Fibroblast of lung (primary cell): Measurements from ENCODE around the gene WBP1L. TPM values are rescaled to one million over a fixed set of nuclear protein-coding genes. Genes with fewer than 3 reads are reported as not detected.

Experiments
- DNase-seq, 2 donors: peaks; one replicate each; pipeline versions ENCODE4 v3.0.0 to v3.0.0-alpha.2; 2010; ENCODE audit warnings: low read depth in 2 of 2
- H2AFZ ChIP-seq: 2 replicates; pipeline ENCODE4 v1.5.1; 2012; ENCODE audit warnings: low read length, control low read depth, inconsistent platforms
- H3K27ac ChIP-seq: 2 replicates; pipeline ENCODE4 v1.5.1; 2011; ENCODE audit warnings: low read length, control low read depth; ENCODE audit not compliant: insufficient read depth
- H3K27me3 ChIP-seq: 2 replicates; pipeline ENCODE4 v1.5.1; 2011; ENCODE audit warnings: mild to moderate bottlenecking, low read length; ENCODE audit not compliant: control insufficient read depth, insufficient read depth
- H3K36me3 ChIP-seq: 2 replicates; pipeline ENCODE4 v1.5.1; 2011; ENCODE audit warnings: low read length; ENCODE audit not compliant: control insufficient read depth, insufficient read depth
- H3K4me1 ChIP-seq: 2 replicates; pipeline ENCODE4 v1.5.1; 2011; ENCODE audit warnings: low read length; ENCODE audit not compliant: control insufficient read depth, insufficient read depth; ENCODE audit errors: extremely low read depth
- H3K4me2 ChIP-seq: 2 replicates; pipeline ENCODE4 v1.5.1; 2011; ENCODE audit warnings: low read length, control low read depth; ENCODE audit not compliant: insufficient read depth; ENCODE audit errors: extremely low read depth
- H3K4me3 ChIP-seq, 4 experiments: fragments of 200-600 bp in 1 of 4; sonication (generic) in 1 of 4; replicated peaks in 1 of 4; 2 replicates each; pipeline ENCODE4 v1.5.1; 2011 to 2016; ENCODE audit warnings: low read length in 4 of 4, low read depth in 3 of 4, mild to moderate bottlenecking in 3 of 4, control low read depth in 2 of 4, inconsistent platforms in 1 of 4, mixed read lengths in 1 of 4; ENCODE audit not compliant: insufficient read depth in 1 of 4; ENCODE audit errors: control extremely low read depth in 1 of 4
- H3K79me2 ChIP-seq: 2 replicates; pipeline ENCODE4 v1.5.1; 2012; ENCODE audit warnings: mild to moderate bottlenecking, low read length, inconsistent platforms; ENCODE audit not compliant: control insufficient read depth, insufficient read depth
- H3K9ac ChIP-seq: 2 replicates; pipeline ENCODE4 v1.5.1; 2011; ENCODE audit warnings: mild to moderate bottlenecking, low read length, control low read depth; ENCODE audit not compliant: insufficient read depth
- H3K9me3 ChIP-seq: 2 replicates; pipeline ENCODE4 v1.5.1; 2012; ENCODE audit warnings: low read depth, low read length; ENCODE audit not compliant: control insufficient read depth, insufficient read depth
- H4K20me1 ChIP-seq: 2 replicates; pipeline ENCODE4 v1.5.1; 2011; ENCODE audit warnings: low read length; ENCODE audit not compliant: control insufficient read depth, insufficient read depth; ENCODE audit errors: extremely low read depth
- EZH2 ChIP-seq: IDR thresholded peaks from 2 replicates; pipeline ENCODE4 v1.5.1; 2012; ENCODE audit warnings: low read length, control low read depth, mild to moderate bottlenecking; ENCODE audit errors: missing control alignments
- polyA plus RNA-seq, 2 donors: library from polyadenylated mRNA; depleted of rRNA in 1 of 2; stranded (reverse) in 1 of 2; unstranded in 1 of 2; fragments of >200 nt; gene quantifications; 2 replicates each; pipeline ENCODE4 v1.2.1, GENCODE V29; 2011 to 2012; ENCODE audit warnings: missing spikeins in 1 of 2
- total RNA-seq: library from RNA; depleted of rRNA; stranded (reverse); fragments of >200 nt; gene quantifications from 2 replicates; pipeline ENCODE4 v1.2.1, GENCODE V29; 2014
- TF ChIP-seq, protein P1 (sequence below), 2 donors: IDR thresholded peaks in 1 of 2; conservative IDR thresholded peaks in 1 of 2; 1 replicate in 1 of 2; 2 replicates in 1 of 2; pipeline ENCODE4 v1.5.1; 2011 to 2012; ENCODE audit warnings: low read length in 2 of 2, control low read depth in 1 of 2, inconsistent platforms in 1 of 2, low read depth in 1 of 2, mild to moderate bottlenecking in 1 of 2

The WBP1L gene
- total and polyA plus RNA-seq, 2 donors (not counting 1 experiment from before 2014, with no cell fraction given): 36.8 to 40.0 TPM

GRCh38 chr10:102808380-102808779 is 64.6 kb downstream of the WBP1L start:
- TF ChIP-seq EZH2: no peak
- TF ChIP-seq, protein P1, sequence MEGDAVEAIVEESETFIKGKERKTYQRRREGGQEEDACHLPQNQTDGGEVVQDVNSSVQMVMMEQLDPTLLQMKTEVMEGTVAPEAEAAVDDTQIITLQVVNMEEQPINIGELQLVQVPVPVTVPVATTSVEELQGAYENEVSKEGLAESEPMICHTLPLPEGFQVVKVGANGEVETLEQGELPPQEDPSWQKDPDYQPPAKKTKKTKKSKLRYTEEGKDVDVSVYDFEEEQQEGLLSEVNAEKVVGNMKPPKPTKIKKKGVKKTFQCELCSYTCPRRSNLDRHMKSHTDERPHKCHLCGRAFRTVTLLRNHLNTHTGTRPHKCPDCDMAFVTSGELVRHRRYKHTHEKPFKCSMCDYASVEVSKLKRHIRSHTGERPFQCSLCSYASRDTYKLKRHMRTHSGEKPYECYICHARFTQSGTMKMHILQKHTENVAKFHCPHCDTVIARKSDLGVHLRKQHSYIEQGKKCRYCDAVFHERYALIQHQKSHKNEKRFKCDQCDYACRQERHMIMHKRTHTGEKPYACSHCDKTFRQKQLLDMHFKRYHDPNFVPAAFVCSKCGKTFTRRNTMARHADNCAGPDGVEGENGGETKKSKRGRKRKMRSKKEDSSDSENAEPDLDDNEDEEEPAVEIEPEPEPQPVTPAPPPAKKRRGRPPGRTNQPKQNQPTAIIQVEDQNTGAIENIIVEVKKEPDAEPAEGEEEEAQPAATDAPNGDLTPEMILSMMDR (conservative IDR thresholded peaks at IDR 0.05 in 1 of 2, IDR thresholded peaks at IDR 0.05 in 1 of 2; ENCODE audit: low read depth in 1 of 2, low read length in 2 of 2): no peak
- no peak overlapping the region for H2AFZ ChIP-seq
- H3K4me3 ChIP-seq: no peak overlapping the region
- no peaks in the 10 kb centered on the region for H3K79me2 ChIP-seq
- no peaks in the 10 kb centered on the region for H4K20me1 ChIP-seq
- H3K27ac ChIP-seq: no peak overlapping the region
- no peak for DNase-seq
- H3K9ac ChIP-seq: no peak overlapping the region
- no peak overlapping the region for H3K4me2 ChIP-seq
- peaks cover 4% of the 10 kb centered on the region for H3K4me1 ChIP-seq
- H3K36me3 ChIP-seq: peaks cover 18% of the 10 kb centered on the region
- H3K27me3 ChIP-seq: no peaks in the 10 kb centered on the region
- H3K9me3 ChIP-seq: no peaks in the 10 kb centered on the region

- Histone ChIP-seq H3K4me3 (no peak overlapping the region), H4K20me1 (no peaks in the 10 kb centered on the region), H3K27ac (no peak overlapping the region), H3K9ac (no peak overlapping the region), H3K4me2 (no peak overlapping the region), H3K79me2 (no peaks in the 10 kb centered on the region), H2AFZ (no peak overlapping the region), H3K27me3 (no peaks in the 10 kb centered on the region), H3K4me1 (peaks cover 19% of the 10 kb centered on the region), H3K9me3 (no peaks in the 10 kb centered on the region), H3K36me3 (peaks cover 16% of the 10 kb centered on the region)
- TF ChIP-seq, protein P1 (conservative IDR thresholded peaks at IDR 0.05 in 1 of 2, IDR thresholded peaks at IDR 0.05 in 1 of 2; ENCODE audit: low read depth in 1 of 2, low read length in 2 of 2): no peak
- TF ChIP-seq EZH2: no peak
- no peak for DNase-seq
These were observed 67.6 kb downstream of the WBP1L start for GRCh38 chr10:102811346-102811745.

DNA sequence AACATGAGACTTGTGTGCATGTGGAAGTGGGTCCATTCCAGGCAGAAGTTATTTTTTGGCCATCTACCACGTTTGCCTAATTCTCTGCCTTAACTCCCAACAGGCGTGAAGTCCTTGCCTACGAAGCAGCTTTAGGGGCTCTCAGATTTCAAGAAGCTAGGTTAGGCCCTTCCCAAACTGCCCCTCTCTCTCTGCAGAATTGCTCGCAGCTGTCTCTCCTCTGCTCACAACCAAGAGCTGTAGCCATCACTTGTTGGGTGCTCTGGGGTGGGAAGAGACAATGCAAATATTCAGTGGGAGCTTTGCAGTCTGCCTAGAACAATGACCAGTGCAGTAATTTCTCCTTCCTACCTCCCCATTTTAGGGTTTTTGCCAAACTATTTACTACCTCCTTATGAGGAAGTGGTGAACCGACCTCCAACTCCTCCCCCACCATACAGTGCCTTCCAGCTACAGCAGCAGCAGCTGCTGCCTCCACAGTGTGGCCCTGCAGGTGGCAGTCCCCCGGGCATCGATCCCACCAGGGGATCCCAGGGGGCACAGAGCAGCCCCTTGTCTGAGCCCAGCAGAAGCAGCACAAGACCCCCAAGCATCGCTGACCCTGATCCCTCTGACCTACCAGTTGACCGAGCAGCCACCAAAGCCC is 68.6 kb downstream of the WBP1L start:
- TF ChIP-seq EZH2: no peak
- TF ChIP-seq, protein P1 (conservative IDR thresholded peaks at IDR 0.05 in 1 of 2, IDR thresholded peaks at IDR 0.05 in 1 of 2; ENCODE audit: low read depth in 1 of 2, low read length in 2 of 2): no peak
- peaks cover 15% of the 10 kb centered on the region for H3K36me3 ChIP-seq
- no peaks in the 10 kb centered on the region for H3K79me2 ChIP-seq
- no peaks in the 10 kb centered on the region for H3K27me3 ChIP-seq
- no peak overlapping the region for H3K9ac ChIP-seq
- no peak overlapping the region for H3K27ac ChIP-seq
- H3K4me1 ChIP-seq: peaks cover 22% of the 10 kb centered on the region
- H3K4me3 ChIP-seq: no peak overlapping the region
- H4K20me1 ChIP-seq: no peaks in the 10 kb centered on the region
- peak in 1 of 2 donors; percentile 23 for DNase-seq
- H3K9me3 ChIP-seq: no peaks in the 10 kb centered on the region
- no peak overlapping the region for H3K4me2 ChIP-seq
- no peak overlapping the region for H2AFZ ChIP-seq
